ENCODE measurements around the gene BOD1L2. TPM values are rescaled to one million over a fixed set of nuclear protein-coding genes. Genes with fewer than 3 reads are reported as not detected.

Gene BOD1L2
- total RNA-seq, 8 experiments from 2014 or later, result 0.05 to 0.38 TPM; not detected in 6

Other genes starting within 250 kb of the BOD1L2 start
- gene ST8SIA3, start 205.5 kb downstream of the BOD1L2 start, total RNA-seq, result 10 to 100 TPM in 5 of 8 experiments, under 1 TPM in 2, not detected in 1; 0.05 to 33.6 (median 21.3) TPM